Stomach smooth muscle (tissue), 2 donors: ENCODE data around the gene SH3RF3.

ENCODE experiments used
- H3K27ac ChIP-seq: one replicate; pipeline ENCODE4 v1.7.0; 2013; ENCODE audit warnings: mild to moderate bottlenecking, low read length, inconsistent platforms
- H3K27me3 ChIP-seq, 2 donors: one replicate each; pipeline ENCODE4 v1.7.0; 2013; ENCODE audit warnings: low read length in 2 of 2; ENCODE audit not compliant: insufficient read depth in 2 of 2, control insufficient read depth in 1 of 2
- H3K36me3 ChIP-seq, 2 donors: one replicate each; pipeline ENCODE4 v1.7.0; 2013; ENCODE audit warnings: low read length in 2 of 2; ENCODE audit not compliant: control insufficient read depth in 2 of 2, insufficient read depth in 2 of 2
- H3K4me1 ChIP-seq: one replicate; pipeline ENCODE4 v1.7.0; 2013; ENCODE audit warnings: low read length; ENCODE audit not compliant: control insufficient read depth, insufficient read depth
- H3K4me3 ChIP-seq, 2 donors: one replicate each; pipeline ENCODE4 v1.7.0; 2013; ENCODE audit warnings: low read length in 2 of 2
- H3K9ac ChIP-seq, 2 donors: one replicate each; pipeline ENCODE4 v1.7.0; 2013; ENCODE audit warnings: low read length in 2 of 2, mild to moderate bottlenecking in 1 of 2
- H3K9me3 ChIP-seq, 2 donors: one replicate each; pipeline ENCODE4 v1.7.0; 2013; ENCODE audit warnings: low read length in 2 of 2; ENCODE audit not compliant: control insufficient read depth in 2 of 2
- donor health status: healthy.
- donor health status: Pancreatic carcinoma.

Gene SH3RF3

DNA sequence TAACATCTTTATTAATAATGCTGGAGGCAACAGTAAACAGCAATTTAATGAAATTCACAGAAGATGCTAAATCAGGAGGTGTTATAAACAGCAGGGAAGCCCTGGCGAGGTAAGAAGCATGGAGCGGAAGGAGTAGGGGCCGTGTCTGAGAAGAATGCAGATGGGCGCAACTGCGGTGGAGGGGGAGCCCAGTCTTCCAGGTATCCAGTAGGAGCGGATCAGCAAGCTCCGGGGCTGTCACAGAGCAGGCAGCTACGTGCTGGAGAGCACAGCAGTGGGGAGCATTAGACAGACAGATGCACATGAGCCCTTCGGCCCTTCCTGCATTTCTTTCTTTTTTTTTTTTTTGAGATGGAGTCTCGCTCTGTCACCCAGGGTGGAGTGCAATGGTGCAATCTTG lies 82.3 kb downstream of the SH3RF3 start:
- H3K27ac ChIP-seq: no peak overlapping the region
- H3K4me1 ChIP-seq: peaks cover 32% of the 10 kb centered on the region
- no peak overlapping the region for H3K4me3 ChIP-seq
- H3K27me3 ChIP-seq: no peaks in the 10 kb centered on the region
- H3K36me3 ChIP-seq: no peaks in the 10 kb centered on the region
- no peak overlapping the region for H3K9ac ChIP-seq
- peaks cover 0 to 4% of the 10 kb centered on the region in 2 donors for H3K9me3 ChIP-seq

- Histone ChIP-seq H3K4me1 (peaks cover 37% of the 10 kb centered on the region), H3K27ac (no peak overlapping the region)
Observed at GRCh38 chr2:109212836-109213563, 84.0 kb downstream of the SH3RF3 start.

GRCh38 chr2:109213646-109214433 lies 84.8 kb downstream of the SH3RF3 start:
- Histone ChIP-seq H3K36me3 (no peaks in the 10 kb centered on the region), H3K4me1 (peaks cover 42% of the 10 kb centered on the region), H3K9ac (no peak overlapping the region), H3K4me3 (no peak overlapping the region), H3K9me3 (no peaks in the 10 kb centered on the region), H3K27ac (no peak overlapping the region), H3K27me3 (no peaks in the 10 kb centered on the region)

More at GRCh38 chr2:109212836-109213563, 84.0 kb downstream of the SH3RF3 start:
- H3K36me3 ChIP-seq: no peaks in the 10 kb centered on the region
- H3K9ac ChIP-seq: no peak overlapping the region
- peaks cover 0 to 3% of the 10 kb centered on the region in 2 donors for H3K9me3 ChIP-seq
- H3K27me3 ChIP-seq: no peaks in the 10 kb centered on the region
- no peak overlapping the region for H3K4me3 ChIP-seq

GRCh38 chr2:109214651-109215371 lies 85.8 kb downstream of the SH3RF3 start:
- Histone ChIP-seq H3K27me3 (no peaks in the 10 kb centered on the region), H3K9ac (no peak overlapping the region), H3K4me1 (peaks cover 37% of the 10 kb centered on the region), H3K9me3 (no peaks in the 10 kb centered on the region), H3K4me3 (no peak overlapping the region), H3K27ac (no peak overlapping the region), H3K36me3 (no peaks in the 10 kb centered on the region)

- H3K27ac ChIP-seq: no peak overlapping the region
- H3K36me3 ChIP-seq: no peaks in the 10 kb centered on the region
- H3K9me3 ChIP-seq: no peaks in the 10 kb centered on the region
- H3K4me1 ChIP-seq: peaks cover 30% of the 10 kb centered on the region
- H3K4me3 ChIP-seq: no peak overlapping the region
- no peaks in the 10 kb centered on the region for H3K27me3 ChIP-seq
- no peak overlapping the region for H3K9ac ChIP-seq
Observed at GRCh38 chr2:109215866-109216265, 86.9 kb downstream of the SH3RF3 start.

DNA sequence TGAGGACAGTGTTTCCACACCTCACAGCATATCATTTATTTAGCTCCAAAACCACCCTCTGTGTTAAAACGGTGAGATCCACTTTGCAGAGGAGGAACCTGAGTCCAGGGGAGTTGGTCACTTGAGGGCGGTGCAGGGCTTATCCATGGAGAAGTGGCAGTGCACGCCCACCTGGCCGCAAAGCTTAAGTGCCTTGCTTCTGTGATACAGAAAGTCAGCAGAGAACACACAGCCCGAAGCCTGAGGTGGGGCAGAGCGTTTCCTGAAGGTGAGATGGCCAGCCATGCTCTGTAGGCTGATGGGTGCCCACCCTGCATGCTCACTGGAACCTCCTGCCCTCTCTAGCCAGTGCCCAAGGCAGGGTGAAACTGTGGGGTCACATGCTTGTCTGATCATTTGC lies 87.3 kb downstream of the SH3RF3 start:
- Histone ChIP-seq H3K4me1 (peaks cover 26% of the 10 kb centered on the region), H3K27ac (no peak overlapping the region), H3K9ac (no peak overlapping the region), H3K36me3 (no peaks in the 10 kb centered on the region), H3K9me3 (no peaks in the 10 kb centered on the region), H3K27me3 (no peaks in the 10 kb centered on the region), H3K4me3 (no peak overlapping the region)

GRCh38 chr2:109217362-109218086 lies 88.5 kb downstream of the SH3RF3 start:
- Histone ChIP-seq H3K9ac (no peak overlapping the region), H3K9me3 (no peaks in the 10 kb centered on the region), H3K27me3 (no peaks in the 10 kb centered on the region), H3K27ac (no peak overlapping the region), H3K36me3 (no peaks in the 10 kb centered on the region), H3K4me3 (no peak overlapping the region), H3K4me1 (peaks cover 26% of the 10 kb centered on the region)

GRCh38 chr2:109218087-109218791 lies 89.2 kb downstream of the SH3RF3 start:
- Histone ChIP-seq H3K36me3 (no peaks in the 10 kb centered on the region), H3K4me1 (peaks cover 20% of the 10 kb centered on the region), H3K4me3 (peak overlapping the region in 1 of 2 donors; percentile 0), H3K9ac (no peak overlapping the region), H3K27ac (no peak overlapping the region), H3K9me3 (no peaks in the 10 kb centered on the region), H3K27me3 (no peaks in the 10 kb centered on the region)

GRCh38 chr2:109218792-109219126 lies 89.8 kb downstream of the SH3RF3 start:
- Histone ChIP-seq H3K36me3 (no peaks in the 10 kb centered on the region), H3K4me3 (no peak overlapping the region), H3K27ac (no peak overlapping the region), H3K9me3 (no peaks in the 10 kb centered on the region), H3K27me3 (no peaks in the 10 kb centered on the region), H3K9ac (no peak overlapping the region), H3K4me1 (peaks cover 17% of the 10 kb centered on the region)

- H3K9me3 ChIP-seq: no peaks in the 10 kb centered on the region
- H3K27ac ChIP-seq: no peak overlapping the region
- H3K4me3 ChIP-seq: no peak overlapping the region
- no peaks in the 10 kb centered on the region for H3K27me3 ChIP-seq
- no peak overlapping the region for H3K9ac ChIP-seq
- H3K36me3 ChIP-seq: no peaks in the 10 kb centered on the region
- peaks cover 12% of the 10 kb centered on the region for H3K4me1 ChIP-seq
Observed at GRCh38 chr2:109220860-109221259, 91.9 kb downstream of the SH3RF3 start.
